Stimulated activated CD8-positive, alpha-beta memory T cell treated with anti-CD3 and anti-CD28 coated beads, Interleukin-15, amount 100 ng/mL, for 24 hours (primary cell): ENCODE results near the gene OSBPL8.

Source experiments
- DNase-seq: peaks from one replicate; pipeline ENCODE4 v3.0.0-alpha.2; 2020; ENCODE audit warnings: low read depth

The OSBPL8 gene

GRCh38 chr12:76556368-76556767 is 3.2 kb downstream of the OSBPL8 start:
- DNase-seq, result no peak

- DNase-seq, result no peak
Observed at GRCh38 chr12:76555797-76556196, 3.8 kb downstream of the OSBPL8 start.

GRCh38 chr12:76555231-76555767 is 4.3 kb downstream of the OSBPL8 start:
- DNase-seq, result no peak

GRCh38 chr12:76554405-76555230 is 5.0 kb downstream of the OSBPL8 start:
- no peak for DNase-seq

GRCh38 chr12:76552343-76552938 is 7.1 kb downstream of the OSBPL8 start:
- DNase-seq, result no peak

- DNase-seq, result no peak
Observed at GRCh38 chr12:76551482-76551888, 8.1 kb downstream of the OSBPL8 start.

GRCh38 chr12:76549131-76549530 is 10.4 kb downstream of the OSBPL8 start:
- DNase-seq, result no peak

GRCh38 chr12:76548222-76548837 is 11.2 kb downstream of the OSBPL8 start:
- no peak for DNase-seq

- DNase-seq, result no peak
Observed at GRCh38 chr12:76547526-76547925, 12.0 kb downstream of the OSBPL8 start.

- DNase-seq, result no peak
Observed at GRCh38 chr12:76546889-76547288, 12.7 kb downstream of the OSBPL8 start.

GRCh38 chr12:76545486-76545885 is 14.1 kb downstream of the OSBPL8 start:
- DNase-seq, result no peak

- no peak for DNase-seq
Observed at GRCh38 chr12:76544601-76545261, 14.8 kb downstream of the OSBPL8 start.

- DNase-seq, result no peak
Observed at GRCh38 chr12:76543813-76544347, 15.7 kb downstream of the OSBPL8 start.

- DNase-seq, result no peak
Observed at GRCh38 chr12:76542908-76543307, 16.7 kb downstream of the OSBPL8 start.

- DNase-seq, result no peak
Observed at GRCh38 chr12:76539727-76540126, 19.8 kb downstream of the OSBPL8 start.

- no peak for DNase-seq
Observed at GRCh38 chr12:76537923-76538322, 21.6 kb downstream of the OSBPL8 start.

- DNase-seq, result no peak
Observed at GRCh38 chr12:76536546-76536945, 23.0 kb downstream of the OSBPL8 start.

GRCh38 chr12:76535170-76535569 is 24.4 kb downstream of the OSBPL8 start:
- no peak for DNase-seq

- DNase-seq, result no peak
Observed at GRCh38 chr12:76533331-76533730, 26.2 kb downstream of the OSBPL8 start.

GRCh38 chr12:76532520-76532919 is 27.1 kb downstream of the OSBPL8 start:
- DNase-seq, result no peak

GRCh38 chr12:76531056-76531455 is 28.5 kb downstream of the OSBPL8 start:
- DNase-seq, result no peak

GRCh38 chr12:76530516-76530915 is 29.1 kb downstream of the OSBPL8 start:
- no peak for DNase-seq
